ENCODE results near the gene HHAT.

Gene HHAT

GRCh38 chr1:210627755-210628154 lies 299.1 kb downstream of the HHAT start:
- no peaks in the 10 kb centered on the region for H3K9me3 ChIP-seq (ENCODE audit: insufficient read depth, low read depth, low read length)

GRCh38 chr1:210629276-210629675 lies 300.6 kb downstream of the HHAT start:
- H3K36me3 ChIP-seq (ENCODE audit: insufficient read depth, low read length): no peaks in the 10 kb centered on the region
- H2AFZ ChIP-seq (ENCODE audit: low read length): no peak overlapping the region
- H3K4me2 ChIP-seq (ENCODE audit: low read depth, low read length, poor library complexity, severe bottlenecking): no peak overlapping the region
- no peaks in the 10 kb centered on the region for H3F3A ChIP-seq (ENCODE audit: low read depth)
- no peaks in the 10 kb centered on the region for H4K20me1 ChIP-seq (ENCODE audit: insufficient read depth, low read length, poor library complexity, severe bottlenecking)
- peaks cover 9% of the 10 kb centered on the region for H3K4me1 ChIP-seq (ENCODE audit: insufficient read depth, low read length, poor library complexity, severe bottlenecking)
- H3K9me3 ChIP-seq (ENCODE audit: insufficient read depth, low read depth, low read length): no peaks in the 10 kb centered on the region
- no peaks in the 10 kb centered on the region for H3K9me2 ChIP-seq (replicated peaks; ENCODE audit: low read depth, low read length)
- H3K79me2 ChIP-seq (ENCODE audit: insufficient read depth, low read length): no peaks in the 10 kb centered on the region
- no peak overlapping the region for H3K9ac ChIP-seq (ENCODE audit: low read depth, low read length, poor library complexity, severe bottlenecking)
- no peak overlapping the region for H3K4me3 ChIP-seq (ENCODE audit: low read length, poor library complexity, severe bottlenecking)
- TF ChIP-seq EZH2phosphoT487 (IDR thresholded peaks at IDR 0.05; ENCODE audit: borderline replicate concordance) (no peak), CTCF (conservative IDR thresholded peaks at IDR 0.05; ENCODE audit: low read length) (no peak)
- no peaks in the 10 kb centered on the region for H3K27me3 ChIP-seq (ENCODE audit: insufficient read depth, low read length, poor library complexity, severe bottlenecking)

More at GRCh38 chr1:210627755-210628154, 299.1 kb downstream of the HHAT start:
- no peaks in the 10 kb centered on the region for H4K20me1 ChIP-seq (ENCODE audit: insufficient read depth, low read length, poor library complexity, severe bottlenecking)
- H3K4me3 ChIP-seq (ENCODE audit: low read length, poor library complexity, severe bottlenecking): no peak overlapping the region
- no peak overlapping the region for H3K4me2 ChIP-seq (ENCODE audit: low read depth, low read length, poor library complexity, severe bottlenecking)
- no peaks in the 10 kb centered on the region for H3K27me3 ChIP-seq (ENCODE audit: insufficient read depth, low read length, poor library complexity, severe bottlenecking)
- H3K36me3 ChIP-seq (ENCODE audit: insufficient read depth, low read length): no peaks in the 10 kb centered on the region
- H3K79me2 ChIP-seq (ENCODE audit: insufficient read depth, low read length): no peaks in the 10 kb centered on the region
- TF ChIP-seq CTCF (conservative IDR thresholded peaks at IDR 0.05; ENCODE audit: low read length) (no peak), EZH2phosphoT487 (IDR thresholded peaks at IDR 0.05; ENCODE audit: borderline replicate concordance) (no peak)
- no peaks in the 10 kb centered on the region for H3K9me2 ChIP-seq (replicated peaks; ENCODE audit: low read depth, low read length)
- H3K9ac ChIP-seq (ENCODE audit: low read depth, low read length, poor library complexity, severe bottlenecking): no peak overlapping the region
- H3F3A ChIP-seq (ENCODE audit: low read depth): no peaks in the 10 kb centered on the region
- peaks cover 9% of the 10 kb centered on the region for H3K4me1 ChIP-seq (ENCODE audit: insufficient read depth, low read length, poor library complexity, severe bottlenecking)
- no peak overlapping the region for H2AFZ ChIP-seq (ENCODE audit: low read length)

DNA sequence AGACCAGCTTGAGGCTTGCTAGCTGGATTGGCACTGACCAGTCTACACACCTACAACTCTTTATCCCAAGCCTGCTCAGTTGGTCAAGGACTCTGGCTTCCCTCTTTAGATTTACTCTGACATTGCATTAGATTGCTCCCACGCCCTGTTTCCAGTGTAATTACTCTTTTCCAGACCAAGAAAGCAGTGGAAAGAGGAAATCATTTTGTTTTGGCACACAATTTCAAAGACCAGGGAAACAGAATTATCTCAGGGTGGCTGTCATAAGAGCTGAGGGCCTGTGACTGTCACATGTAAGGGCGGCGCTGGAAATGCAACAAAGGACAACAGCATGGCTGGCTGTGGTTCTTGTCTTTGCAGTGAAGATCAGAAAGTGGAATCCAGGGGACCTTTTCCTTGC lies 302.7 kb downstream of the HHAT start:
- H3K4me2 ChIP-seq (ENCODE audit: low read depth, low read length, poor library complexity, severe bottlenecking): no peak overlapping the region
- H3K79me2 ChIP-seq (ENCODE audit: insufficient read depth, low read length): no peaks in the 10 kb centered on the region
- no peaks in the 10 kb centered on the region for H3K36me3 ChIP-seq (ENCODE audit: insufficient read depth, low read length)
- no peak for TF ChIP-seq CTCF (conservative IDR thresholded peaks at IDR 0.05; ENCODE audit: low read length)
- TF ChIP-seq EZH2phosphoT487 (IDR thresholded peaks at IDR 0.05; ENCODE audit: borderline replicate concordance): no peak
- H2AFZ ChIP-seq (ENCODE audit: low read length): no peak overlapping the region
- H3K9ac ChIP-seq (ENCODE audit: low read depth, low read length, poor library complexity, severe bottlenecking): no peak overlapping the region
- no peaks in the 10 kb centered on the region for H4K20me1 ChIP-seq (ENCODE audit: insufficient read depth, low read length, poor library complexity, severe bottlenecking)
- H3K4me3 ChIP-seq (ENCODE audit: low read length, poor library complexity, severe bottlenecking): no peak overlapping the region
- no peaks in the 10 kb centered on the region for H3K27me3 ChIP-seq (ENCODE audit: insufficient read depth, low read length, poor library complexity, severe bottlenecking)
- H3K4me1 ChIP-seq (ENCODE audit: insufficient read depth, low read length, poor library complexity, severe bottlenecking): peaks cover 9% of the 10 kb centered on the region
- H3K9me3 ChIP-seq (ENCODE audit: insufficient read depth, low read depth, low read length): no peaks in the 10 kb centered on the region
- no peaks in the 10 kb centered on the region for H3K9me2 ChIP-seq (replicated peaks; ENCODE audit: low read depth, low read length)
- H3F3A ChIP-seq (ENCODE audit: low read depth): no peaks in the 10 kb centered on the region

Measured in Loucy (cell line).